Liver (tissue), 3 donors: Measurements from ENCODE around the gene KRT86.

ENCODE experiments used
- ATF3 ChIP-seq: IDR thresholded peaks from 2 replicates; pipeline ENCODE4 v1.6.1; 2016; ENCODE audit warnings: antibody characterized with exemption
- CTCF ChIP-seq: fragments of 150-350 bp; IDR thresholded peaks from 2 replicates; pipeline ENCODE4 v1.5.1; 2017; ENCODE audit warnings: improper control_type of control experiment, low read depth, low read length; ENCODE audit not compliant: missing input control
- EGR1 ChIP-seq, 2 donors: IDR thresholded peaks; 2 replicates each; pipeline ENCODE4 v1.6.1; 2016 to 2018; ENCODE audit warnings: antibody characterized with exemption in 2 of 2, low read depth in 2 of 2
- GABPA ChIP-seq, 2 donors: IDR thresholded peaks in 1 of 2; conservative IDR thresholded peaks in 1 of 2; 2 replicates each; pipeline ENCODE4 v1.6.1; 2016; ENCODE audit warnings: antibody characterized with exemption in 2 of 2, mild to moderate bottlenecking in 1 of 2, moderate library complexity in 1 of 2
- JUND ChIP-seq, 2 donors: IDR thresholded peaks; 2 replicates each; pipeline ENCODE4 v1.6.1; 2016; ENCODE audit warnings: antibody characterized with exemption in 2 of 2
- RXRA ChIP-seq, 2 donors: IDR thresholded peaks; 2 replicates each; pipeline ENCODE4 v1.6.1; 2017 to 2018; ENCODE audit warnings: antibody characterized with exemption in 2 of 2, mild to moderate bottlenecking in 1 of 2
- TAF1 ChIP-seq: conservative IDR thresholded peaks from 2 replicates; pipeline ENCODE4 v1.6.1; 2016; ENCODE audit warnings: antibody characterized with exemption, mild to moderate bottlenecking
- donor health status: healthy.
- donor health status: healthy.

DNA sequence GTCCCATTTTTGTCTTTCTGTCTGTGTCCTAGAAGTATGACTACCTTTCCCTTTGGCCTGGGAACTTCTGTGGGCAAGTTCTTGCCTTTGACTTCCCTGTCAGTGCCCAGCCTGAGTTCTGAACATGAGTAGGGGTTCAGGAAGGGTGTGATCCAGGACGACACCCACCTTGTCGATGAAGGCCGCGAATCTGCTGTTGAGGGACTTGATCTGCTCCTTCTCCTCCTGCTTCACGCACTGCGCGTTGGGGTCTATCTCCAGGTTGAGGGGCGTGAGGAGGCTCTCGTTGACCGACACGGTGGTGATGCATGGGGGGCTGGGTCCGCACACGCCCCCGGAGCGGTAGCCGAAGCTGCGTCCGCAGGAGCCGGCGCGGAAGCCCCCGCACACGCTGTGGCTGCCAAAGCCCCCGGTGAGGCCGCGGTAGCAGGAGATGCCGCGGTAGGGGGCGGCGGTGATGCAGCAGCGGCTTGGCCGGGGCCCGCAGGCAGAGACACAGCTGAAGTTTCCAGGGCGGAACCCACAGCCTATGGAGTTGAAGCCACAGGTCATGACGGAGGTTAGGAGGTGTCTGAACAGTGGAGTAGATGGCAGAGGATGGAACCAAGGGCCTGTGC lies 46.4 kb downstream of the KRT86 start, which contains the start of gene KRT83:
- no peak for TF ChIP-seq CTCF
- TF ChIP-seq EGR1 (IDR thresholded peaks at IDR 0.05; ENCODE audit: low read depth in 2 of 2) = no peak
- TF ChIP-seq JUND (IDR thresholded peaks at IDR 0.05) = no peak
- TF ChIP-seq TAF1 = no peak
- no peak for TF ChIP-seq ATF3
- TF ChIP-seq RXRA (IDR thresholded peaks at IDR 0.05) = no peak
- no peak for TF ChIP-seq GABPA (IDR thresholded peaks at IDR 0.05 in 1 of 2, conservative IDR thresholded peaks at IDR 0.05 in 1 of 2)
